GM19193 (cell line): Measurements from ENCODE around the gene GRM5.

ENCODE experiments used
- POLR2A ChIP-seq: IDR thresholded peaks from 4 replicates; pipeline ENCODE4 v1.6.1; 2011; ENCODE audit not compliant: insufficient read depth, insufficient read length; ENCODE audit errors: extremely low read depth

GRM5 gene

GRCh38 chr11:88535916-88536547, 529.8 kb downstream of the GRM5 start:
- no peak for TF ChIP-seq POLR2A

GRCh38 chr11:88535266-88535665, 530.5 kb downstream of the GRM5 start:
- no peak for TF ChIP-seq POLR2A

GRCh38 chr11:88534185-88534584, 531.6 kb downstream of the GRM5 start:
- TF ChIP-seq POLR2A, result no peak

- TF ChIP-seq POLR2A, result no peak
Observed at GRCh38 chr11:88533001-88533400, 532.8 kb downstream of the GRM5 start.

- TF ChIP-seq POLR2A, result no peak
Observed at GRCh38 chr11:88531831-88532230, 534.0 kb downstream of the GRM5 start.

GRCh38 chr11:88529426-88529825, 536.4 kb downstream of the GRM5 start:
- TF ChIP-seq POLR2A, result no peak

- TF ChIP-seq POLR2A, result no peak
Observed at GRCh38 chr11:88523386-88524071, 542.3 kb downstream of the GRM5 start.

GRCh38 chr11:88522624-88523385, 543.0 kb downstream of the GRM5 start:
- no peak for TF ChIP-seq POLR2A

GRCh38 chr11:88521799-88522201, 544.0 kb downstream of the GRM5 start:
- TF ChIP-seq POLR2A, result no peak

GRCh38 chr11:88521399-88521798, 544.4 kb downstream of the GRM5 start:
- TF ChIP-seq POLR2A, result no peak

- TF ChIP-seq POLR2A, result no peak
Observed at GRCh38 chr11:88520391-88520790, 545.4 kb downstream of the GRM5 start.

- no peak for TF ChIP-seq POLR2A
Observed at GRCh38 chr11:88515002-88515401, 550.8 kb downstream of the GRM5 start.

GRCh38 chr11:88511006-88511405, 554.8 kb downstream of the GRM5 start:
- TF ChIP-seq POLR2A, result no peak

GRCh38 chr11:88508759-88509581, 556.8 kb downstream of the GRM5 start:
- TF ChIP-seq POLR2A, result no peak

- no peak for TF ChIP-seq POLR2A
Observed at GRCh38 chr11:88508418-88508758, 557.4 kb downstream of the GRM5 start.
